Panc1 (cell line): ENCODE data around the gene IL13RA1. TPM values are rescaled to one million over a fixed set of nuclear protein-coding genes. Genes with fewer than 3 reads are reported as not detected.

Experiments used
- total RNA-seq: library from RNA; stranded (reverse); gene quantifications from one replicate; pipeline ENCODE4 v1.2.1, GENCODE V29; 2021; ENCODE audit not compliant: unreplicated experiment

IL13RA1 gene
- total RNA-seq, 1 experiment from 2014 or later = 191 TPM

Other genes starting within 250 kb of the IL13RA1 start
- 2.0 TPM for gene DOCK11, start 231.8 kb upstream of the IL13RA1 start, total RNA-seq
- 0.10 TPM for gene ZCCHC12, start 96.2 kb downstream of the IL13RA1 start, total RNA-seq
- 13.1 TPM for gene LONRF3, start 247.0 kb downstream of the IL13RA1 start, total RNA-seq